Parathyroid adenoma (tissue), 2 donors: Measurements from ENCODE around the gene P2RX6.

Experiments
- H2AFZ ChIP-seq: fragments of 300-600 bp; sonication (generic); one replicate; pipeline ENCODE4 v1.7.0; 2017; ENCODE audit warnings: antibody characterized with exemption, mild to moderate bottlenecking
- H3K27ac ChIP-seq: fragments of 300-600 bp; sonication (generic); one replicate; pipeline ENCODE4 v1.7.0; 2017
- H3K27me3 ChIP-seq: fragments of 300-600 bp; sonication (generic); one replicate; pipeline ENCODE4 v1.7.0; 2017; ENCODE audit warnings: low read length; ENCODE audit not compliant: control insufficient read depth, insufficient read depth
- H3K36me3 ChIP-seq: fragments of 300-600 bp; sonication (generic); one replicate; pipeline ENCODE4 v1.7.0; 2017; ENCODE audit warnings: low read length; ENCODE audit not compliant: control insufficient read depth, insufficient read depth
- H3K4me1 ChIP-seq: fragments of 300-600 bp; sonication (generic); one replicate; pipeline ENCODE4 v1.7.0; 2017; ENCODE audit warnings: control low read depth
- H3K4me2 ChIP-seq: fragments of 300-600 bp; sonication (generic); one replicate; pipeline ENCODE4 v1.7.0; 2017; ENCODE audit warnings: low read length
- H3K4me3 ChIP-seq: fragments of 300-600 bp; sonication (generic); one replicate; pipeline ENCODE4 v1.7.0; 2017; ENCODE audit warnings: low read depth, low read length
- H3K79me2 ChIP-seq: fragments of 300-600 bp; sonication (generic); one replicate; pipeline ENCODE4 v1.7.0; 2017; ENCODE audit warnings: control low read depth
- H3K9ac ChIP-seq: fragments of 300-600 bp; sonication (generic); one replicate; pipeline ENCODE4 v1.7.0; 2017; ENCODE audit warnings: mild to moderate bottlenecking
- H3K9me3 ChIP-seq: fragments of 300-600 bp; sonication (generic); one replicate; pipeline ENCODE4 v1.7.0; 2017; ENCODE audit warnings: low read length; ENCODE audit not compliant: control insufficient read depth
- TF ChIP-seq, protein P1 (sequence below): fragments of 300-600 bp; sonication (generic); IDR thresholded peaks from one replicate; pipeline ENCODE4 v1.7.0; 2017; ENCODE audit warnings: antibody characterized with exemption, mild to moderate bottlenecking
- donor health status: primary hyperparathyroidism.

Gene P2RX6

DNA sequence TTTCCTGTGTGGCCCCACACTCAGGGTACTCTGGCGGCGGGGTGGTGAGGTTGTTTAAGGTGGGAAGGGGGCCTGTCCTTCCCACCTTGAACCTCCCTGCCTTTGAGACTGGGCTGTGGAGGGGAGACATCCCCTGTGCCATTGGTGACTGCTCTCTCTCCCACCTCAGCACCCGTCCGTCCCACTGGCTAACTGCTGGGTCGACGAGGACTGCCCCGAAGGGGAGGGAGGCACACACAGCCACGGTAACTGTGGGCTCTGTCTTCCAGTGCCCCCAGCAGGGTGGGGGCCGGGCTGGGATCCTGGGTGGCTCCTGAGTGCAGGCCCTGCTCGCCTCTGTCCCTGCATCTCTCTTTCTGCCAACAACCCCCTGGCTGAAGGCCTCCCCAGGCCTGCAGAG, 7.5 kb downstream of the P2RX6 start:
- Histone ChIP-seq H3K27me3 (no peaks in the 10 kb centered on the region), H3K4me2 (no peak overlapping the region), H3K79me2 (no peaks in the 10 kb centered on the region), H3K27ac (no peak overlapping the region), H3K9ac (no peak overlapping the region), H3K9me3 (no peaks in the 10 kb centered on the region), H2AFZ (no peak overlapping the region), H3K4me1 (no peaks in the 10 kb centered on the region), H3K4me3 (no peak overlapping the region), H3K36me3 (no peaks in the 10 kb centered on the region)
- TF ChIP-seq, protein P1, sequence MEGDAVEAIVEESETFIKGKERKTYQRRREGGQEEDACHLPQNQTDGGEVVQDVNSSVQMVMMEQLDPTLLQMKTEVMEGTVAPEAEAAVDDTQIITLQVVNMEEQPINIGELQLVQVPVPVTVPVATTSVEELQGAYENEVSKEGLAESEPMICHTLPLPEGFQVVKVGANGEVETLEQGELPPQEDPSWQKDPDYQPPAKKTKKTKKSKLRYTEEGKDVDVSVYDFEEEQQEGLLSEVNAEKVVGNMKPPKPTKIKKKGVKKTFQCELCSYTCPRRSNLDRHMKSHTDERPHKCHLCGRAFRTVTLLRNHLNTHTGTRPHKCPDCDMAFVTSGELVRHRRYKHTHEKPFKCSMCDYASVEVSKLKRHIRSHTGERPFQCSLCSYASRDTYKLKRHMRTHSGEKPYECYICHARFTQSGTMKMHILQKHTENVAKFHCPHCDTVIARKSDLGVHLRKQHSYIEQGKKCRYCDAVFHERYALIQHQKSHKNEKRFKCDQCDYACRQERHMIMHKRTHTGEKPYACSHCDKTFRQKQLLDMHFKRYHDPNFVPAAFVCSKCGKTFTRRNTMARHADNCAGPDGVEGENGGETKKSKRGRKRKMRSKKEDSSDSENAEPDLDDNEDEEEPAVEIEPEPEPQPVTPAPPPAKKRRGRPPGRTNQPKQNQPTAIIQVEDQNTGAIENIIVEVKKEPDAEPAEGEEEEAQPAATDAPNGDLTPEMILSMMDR, result no peak

DNA sequence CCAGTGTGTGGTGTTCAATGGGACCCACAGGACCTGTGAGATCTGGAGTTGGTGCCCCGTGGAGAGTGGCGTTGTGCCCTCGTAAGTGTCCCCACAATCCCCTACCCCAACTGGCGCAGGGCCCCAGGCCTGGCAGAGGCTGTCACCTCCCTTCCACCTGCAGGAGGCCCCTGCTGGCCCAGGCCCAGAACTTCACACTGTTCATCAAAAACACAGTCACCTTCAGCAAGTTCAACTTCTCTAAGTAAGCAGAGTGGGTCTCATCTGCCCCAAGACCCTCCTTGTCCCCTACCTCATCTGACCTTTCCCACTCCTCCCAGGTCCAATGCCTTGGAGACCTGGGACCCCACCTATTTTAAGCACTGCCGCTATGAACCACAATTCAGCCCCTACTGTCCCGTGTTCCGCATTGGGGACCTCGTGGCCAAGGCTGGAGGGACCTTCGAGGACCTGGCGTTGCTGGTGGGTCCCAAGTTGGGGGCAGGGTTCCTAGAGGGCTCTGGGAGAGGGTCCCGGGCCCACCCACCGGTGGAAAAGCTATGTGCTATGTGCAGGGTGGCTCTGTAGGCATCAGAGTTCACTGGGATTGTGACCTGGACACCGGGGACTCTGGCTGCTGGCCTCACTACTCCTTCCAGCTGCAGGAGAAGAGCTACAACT, 8.1 kb downstream of the P2RX6 start:
- Histone ChIP-seq H3K9ac (no peak overlapping the region), H3K36me3 (no peaks in the 10 kb centered on the region), H3K79me2 (no peaks in the 10 kb centered on the region), H3K4me2 (no peak overlapping the region), H2AFZ (no peak overlapping the region), H3K4me1 (no peaks in the 10 kb centered on the region), H3K4me3 (no peak overlapping the region), H3K27ac (no peak overlapping the region), H3K9me3 (no peaks in the 10 kb centered on the region), H3K27me3 (no peaks in the 10 kb centered on the region)
- TF ChIP-seq, protein P1, result no peak

- Histone ChIP-seq H3K4me3 (no peak overlapping the region), H3K27ac (no peak overlapping the region), H3K4me1 (no peaks in the 10 kb centered on the region), H3K27me3 (no peaks in the 10 kb centered on the region), H3K9me3 (no peaks in the 10 kb centered on the region), H3K4me2 (no peak overlapping the region), H2AFZ (no peak overlapping the region), H3K79me2 (no peaks in the 10 kb centered on the region), H3K36me3 (no peaks in the 10 kb centered on the region), H3K9ac (no peak overlapping the region)
- TF ChIP-seq, protein P1, result no peak
Observed at GRCh38 chr22:21025266-21025665, 10.3 kb downstream of the P2RX6 start.

DNA sequence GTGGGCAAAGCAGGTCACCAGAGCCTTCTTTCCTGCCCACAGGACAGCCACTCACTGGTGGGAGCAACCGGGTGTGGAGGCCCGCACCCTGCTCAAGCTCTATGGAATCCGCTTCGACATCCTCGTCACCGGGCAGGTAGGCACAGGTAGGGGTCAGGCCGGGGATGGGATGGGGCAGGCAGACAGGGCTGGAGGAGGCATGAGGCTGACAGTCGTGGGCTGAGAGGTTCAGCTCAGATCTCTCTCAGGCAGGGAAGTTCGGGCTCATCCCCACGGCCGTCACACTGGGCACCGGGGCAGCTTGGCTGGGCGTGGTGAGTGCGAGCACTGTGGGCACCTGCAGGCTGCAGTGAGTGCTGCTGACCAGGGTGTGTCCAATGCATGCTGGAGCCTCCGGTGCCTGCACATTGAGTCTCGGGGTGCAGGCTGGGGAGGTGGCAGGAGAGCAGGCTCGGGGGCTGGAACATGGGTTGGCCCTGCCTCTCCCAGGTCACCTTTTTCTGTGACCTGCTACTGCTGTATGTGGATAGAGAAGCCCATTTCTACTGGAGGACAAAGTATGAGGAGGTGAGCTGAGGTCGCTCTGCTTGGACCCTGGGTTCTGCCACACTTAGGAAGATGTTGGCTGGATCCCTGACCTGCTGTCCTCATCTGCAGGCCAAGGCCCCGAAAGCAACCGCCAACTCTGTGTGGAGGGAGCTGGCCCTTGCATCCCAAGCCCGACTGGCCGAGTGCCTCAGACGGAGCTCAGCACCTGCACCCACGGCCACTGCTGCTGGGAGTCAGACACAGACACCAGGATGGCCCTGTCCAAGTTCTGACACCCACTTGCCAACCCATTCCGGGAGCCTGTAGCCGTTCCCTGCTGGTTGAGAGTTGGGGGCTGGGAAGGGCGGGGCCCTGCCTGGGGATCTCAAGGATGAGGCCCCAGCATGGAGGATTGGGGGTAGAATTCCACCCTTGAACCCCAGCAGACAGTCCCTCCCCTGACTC, 11.1 kb downstream of the P2RX6 start:
- no peaks in the 10 kb centered on the region for H3K79me2 ChIP-seq
- no peaks in the 10 kb centered on the region for H3K4me1 ChIP-seq
- H3K9ac ChIP-seq, result no peak overlapping the region
- H3K9me3 ChIP-seq, result no peaks in the 10 kb centered on the region
- H3K4me3 ChIP-seq, result no peak overlapping the region
- H2AFZ ChIP-seq, result no peak overlapping the region
- H3K27ac ChIP-seq, result no peak overlapping the region
- H3K36me3 ChIP-seq, result no peaks in the 10 kb centered on the region
- no peaks in the 10 kb centered on the region for H3K27me3 ChIP-seq
- TF ChIP-seq, protein P1, result no peak
- no peak overlapping the region for H3K4me2 ChIP-seq
